HPDE6-E6E7 (cell line): Measurements from ENCODE around the gene ITPA.
"Not testable (repeated sequence)": the region's sequence is repeated elsewhere in the genome, so short reads cannot be mapped to it uniquely, and the experiment has no call there.

ENCODE experiments used
- DNase-seq: peaks from one replicate; pipeline ENCODE4 v3.0.0; 2011; ENCODE audit warnings: missing footprints; ENCODE audit errors: extremely low spot score

The ITPA gene

DNA sequence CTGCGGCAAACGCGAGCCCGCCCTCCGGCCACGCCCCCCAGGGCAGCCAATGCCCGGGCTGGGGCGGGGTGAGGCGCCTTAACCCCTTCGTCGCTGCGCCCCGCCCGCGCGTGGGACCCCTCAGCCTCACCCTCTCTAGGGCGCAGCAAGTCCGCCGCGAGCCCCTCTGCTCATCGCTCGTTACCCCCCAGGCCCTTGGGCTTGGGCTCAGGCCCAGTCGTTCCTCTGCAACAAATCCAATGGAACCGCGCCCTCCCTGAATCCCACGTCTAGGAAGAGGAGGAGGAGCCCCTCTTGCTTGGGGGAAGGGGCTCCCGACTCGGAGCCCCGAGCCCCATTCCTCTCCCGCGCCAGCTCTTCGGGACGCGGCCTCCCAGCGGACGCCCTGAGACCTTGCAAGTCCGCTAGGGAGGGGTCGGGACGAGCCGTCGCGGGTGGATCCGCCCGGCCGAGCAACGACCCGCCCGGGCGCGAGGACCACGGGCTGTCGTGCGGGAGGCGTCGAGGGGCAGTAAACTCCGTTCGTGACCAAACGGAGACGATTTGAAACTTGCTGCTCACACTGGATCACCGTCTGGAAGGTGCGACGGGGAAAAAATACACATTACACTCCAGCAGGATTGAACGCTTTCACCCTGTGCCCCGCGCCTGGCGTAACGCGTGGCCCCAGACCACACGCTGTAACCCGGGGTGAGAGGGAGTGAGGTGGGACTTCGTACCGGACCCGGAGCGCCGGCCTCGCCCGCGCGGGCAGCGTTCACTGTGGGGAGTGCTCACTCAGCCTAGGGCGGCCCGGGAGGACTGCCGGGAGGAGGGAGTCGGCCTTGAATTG, 35.5 kb upstream of the ITPA start:
- DNase-seq: peak; percentile 98

- DNase-seq: no peak
Observed at GRCh38 chr20:3174442-3175261, 34.6 kb upstream of the ITPA start.

DNA sequence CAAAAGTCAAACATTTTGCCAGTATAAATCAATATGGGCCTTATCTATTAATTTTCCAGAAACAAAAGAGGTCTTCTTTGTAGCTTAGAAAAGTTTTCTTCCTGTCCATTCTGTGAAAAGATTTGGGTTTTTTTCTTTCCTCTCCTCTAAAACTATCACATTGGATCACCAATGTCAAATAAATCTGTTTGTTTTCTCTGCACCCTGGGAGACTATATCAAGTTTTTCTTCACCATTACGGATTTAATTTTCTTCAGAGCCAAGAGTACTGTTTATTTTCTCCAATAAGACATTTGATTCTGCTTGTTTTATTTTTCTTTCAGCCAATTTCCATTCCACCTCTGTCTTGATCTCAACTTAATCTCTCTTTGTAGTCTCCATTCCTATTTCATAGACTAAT, 34.0 kb upstream of the ITPA start:
- no peak for DNase-seq

GRCh38 chr20:3177746-3178485, 31.4 kb upstream of the ITPA start:
- DNase-seq: no peak

DNA sequence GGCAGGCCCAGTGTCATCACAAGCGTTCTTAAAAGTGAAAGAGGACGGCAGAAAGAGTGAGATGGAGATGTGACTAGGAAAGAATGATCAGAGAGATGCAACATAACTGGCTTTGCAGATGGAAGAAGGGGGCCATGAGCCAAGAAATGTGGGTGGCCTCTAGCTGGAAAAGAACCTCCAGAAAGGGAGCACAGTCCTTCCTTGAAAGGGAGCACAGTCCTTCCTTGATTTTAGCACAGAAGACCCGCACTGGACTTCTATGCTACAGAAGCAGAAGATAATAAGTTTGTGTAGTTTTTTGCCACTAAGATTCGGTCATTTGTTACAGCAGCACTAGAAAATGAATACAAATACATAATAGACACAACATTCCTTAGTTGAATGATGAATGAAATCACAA, 29.0 kb upstream of the ITPA start:
- no peak for DNase-seq

DNA sequence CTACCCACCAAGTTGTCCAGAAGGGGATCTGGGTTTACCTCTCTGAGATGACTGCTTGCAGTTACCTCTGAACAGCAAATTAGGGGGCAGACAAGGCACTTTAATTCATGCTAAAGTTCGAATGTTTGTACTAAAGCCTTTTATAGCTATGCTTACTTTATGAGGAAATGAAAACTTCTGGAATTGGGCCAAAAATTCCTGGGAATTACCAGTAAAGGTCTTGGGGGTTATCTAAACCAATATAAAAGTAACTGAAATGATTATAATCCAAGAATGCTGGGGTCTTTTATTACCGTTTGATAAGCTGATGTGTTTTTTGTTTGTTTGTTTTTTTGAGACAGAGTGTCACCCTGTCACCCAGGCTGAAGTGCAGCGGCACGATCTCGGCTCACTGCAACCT, 28.0 kb upstream of the ITPA start:
- no peak for DNase-seq

DNA sequence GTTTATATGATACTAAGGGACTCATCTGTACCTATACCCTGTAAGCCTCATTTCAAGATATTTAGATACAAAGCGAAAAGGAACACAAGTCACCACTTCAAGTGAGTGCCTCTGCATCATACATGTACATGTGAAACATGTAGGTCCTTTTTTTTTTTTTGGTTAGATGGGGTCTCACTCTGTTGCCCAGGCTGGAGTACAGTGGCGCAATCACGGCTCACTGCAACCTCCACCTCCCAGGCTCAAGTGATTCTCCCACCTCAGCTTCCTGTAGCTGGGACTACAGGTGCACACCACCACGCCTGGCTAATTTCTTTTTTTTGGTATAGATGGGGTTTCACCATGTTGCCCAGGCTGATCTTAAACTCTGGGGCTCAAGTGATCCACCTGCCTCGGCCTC, 26.9 kb upstream of the ITPA start:
- DNase-seq: not testable (repeated sequence)

GRCh38 chr20:3183896-3184612, 25.2 kb upstream of the ITPA start:
- DNase-seq: no peak

DNA sequence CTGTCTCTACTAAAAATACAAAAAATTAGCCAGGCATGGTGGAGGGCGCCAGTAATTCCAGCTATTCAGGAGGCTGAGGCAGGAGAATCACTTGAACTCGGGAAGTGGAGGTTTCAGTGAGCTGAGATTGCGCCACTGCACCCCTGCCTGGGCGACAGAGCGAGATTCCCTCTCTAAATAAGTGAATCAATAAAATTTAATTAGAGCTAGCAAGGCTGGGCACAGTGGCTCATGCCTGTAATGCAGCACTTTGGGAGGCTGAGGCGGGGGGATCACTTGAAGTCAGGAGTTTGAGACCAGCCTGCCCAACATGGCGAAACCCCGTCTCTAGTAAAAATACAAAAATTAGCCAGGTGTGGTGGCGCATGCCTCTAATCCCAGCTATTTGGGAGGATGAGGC, 21.4 kb upstream of the ITPA start:
- not testable (repeated sequence) for DNase-seq

DNA sequence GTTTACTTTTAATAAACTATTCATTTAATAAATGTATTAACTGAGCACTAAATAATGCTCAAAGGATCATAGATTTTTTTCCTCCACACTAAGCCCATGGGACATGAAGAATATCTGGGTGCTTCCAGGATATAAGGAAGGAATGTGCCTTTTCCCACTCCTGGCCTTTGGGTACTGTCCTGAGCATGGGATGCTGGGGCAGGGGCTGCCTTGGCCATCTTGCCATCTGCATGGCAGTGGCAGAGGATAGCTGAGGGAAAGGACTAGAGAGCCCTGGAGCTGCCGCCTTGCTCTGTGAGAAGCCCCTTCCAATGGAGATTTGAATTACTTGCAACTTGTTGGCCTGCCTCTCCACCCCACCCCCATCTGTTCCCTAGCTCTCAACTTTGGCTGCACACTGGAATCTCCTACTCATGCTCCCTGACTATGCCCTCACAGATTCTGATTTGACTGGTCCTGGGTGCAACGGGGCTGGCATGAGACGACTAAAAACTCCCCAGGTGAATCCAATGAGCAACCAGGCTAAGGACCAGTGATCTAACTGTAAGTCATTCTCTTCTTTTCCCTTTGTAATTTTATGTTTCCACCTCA, 20.4 kb upstream of the ITPA start:
- no peak for DNase-seq

- DNase-seq: no peak
Observed at GRCh38 chr20:3189561-3190131, 19.7 kb upstream of the ITPA start.

GRCh38 chr20:3190681-3191111, 18.6 kb upstream of the ITPA start:
- no peak for DNase-seq

DNA sequence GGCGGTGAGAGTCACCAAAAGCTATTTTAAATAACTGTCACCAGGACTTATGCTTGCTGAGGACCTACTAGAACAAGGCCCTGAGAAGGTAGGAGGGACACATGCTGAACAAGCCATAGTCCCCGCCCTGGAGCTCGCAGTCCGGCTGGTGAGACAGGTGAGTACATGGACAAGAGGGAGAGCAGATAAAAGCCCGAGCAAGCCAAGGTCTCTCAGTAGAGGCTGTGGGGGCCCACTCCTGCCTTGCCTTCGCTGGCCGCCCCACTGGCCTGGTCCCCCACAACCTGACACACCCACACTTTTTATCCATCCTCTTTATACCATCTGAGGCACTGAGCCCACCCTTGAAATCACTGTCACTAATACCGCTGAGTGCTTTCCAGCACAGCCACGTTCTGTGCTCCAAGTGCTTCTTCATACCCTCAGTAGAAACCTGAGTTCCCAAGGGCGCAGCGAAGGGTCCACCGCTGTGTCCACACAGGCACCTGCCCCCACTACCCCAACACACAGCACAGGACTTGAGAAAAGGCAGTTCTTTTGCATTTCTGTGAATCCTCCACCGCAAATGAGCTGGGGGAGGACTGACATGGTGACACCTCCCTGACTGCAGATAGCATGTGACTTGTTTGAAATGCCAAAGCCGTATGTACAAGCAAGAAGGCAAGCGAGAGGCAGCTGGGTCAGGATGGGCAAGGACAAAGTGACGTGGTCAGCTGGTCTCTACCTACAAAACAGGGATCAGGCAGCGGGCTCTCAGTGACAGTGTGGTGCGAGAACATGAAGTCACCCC, 16.9 kb upstream of the ITPA start:
- DNase-seq: no peak

- DNase-seq: no peak
Observed at GRCh38 chr20:3193806-3194616, 15.3 kb upstream of the ITPA start.

GRCh38 chr20:3194617-3195280, 14.5 kb upstream of the ITPA start:
- DNase-seq: no peak

GRCh38 chr20:3195590-3196237, 13.6 kb upstream of the ITPA start:
- no peak for DNase-seq

GRCh38 chr20:3199206-3199605, 10.1 kb upstream of the ITPA start:
- no peak for DNase-seq
